WTC11 (cell line): ENCODE measurements around the gene MEGF8. TPM values are rescaled to one million over a fixed set of nuclear protein-coding genes. Genes with fewer than 3 reads are reported as not detected.

Source experiments
- ATAC-seq: fragments of 200-7000 bp; cut with Tn5 transposase; 2 replicates; pipeline ENCODE4 v1.10.0; 2021; ENCODE audit warnings: mild to moderate bottlenecking, moderate library complexity
- Bru-seq: library from RNA; stranded (reverse); fragments of 400-500 nt; gene quantifications from one replicate; lab custom pipeline; 2021; lab: Mats Ljungman, UMichigan
- CTCF ChIA-PET: fragments of 300-600 bp; sonication (Branson Sonifier 250); formaldehyde crosslinking; loops from one replicate; lab custom pipeline; 2021; ENCODE audit warnings: antibody characterized with exemption; lab: Charles Lee
- POLR2A ChIA-PET: fragments of 350-600 bp; sonication (Branson Sonifier 250); formaldehyde crosslinking; loops from one replicate; lab custom pipeline; 2021; ENCODE audit warnings: antibody characterized with exemption; lab: Charles Lee
- DNase-seq: peaks from one replicate; pipeline ENCODE4 v3.0.0; 2021; ENCODE audit warnings: low spot score
- H3K27ac Mint-ChIP-seq: 2 replicates; pipeline ENCODE4 v1.8.0; 2021; ENCODE audit warnings: mixed read lengths
- H3K27me3 Mint-ChIP-seq: 2 replicates; pipeline ENCODE4 v1.8.0; 2021; ENCODE audit warnings: low read depth, mild to moderate bottlenecking, moderate library complexity, mixed read lengths
- H3K36me3 Mint-ChIP-seq: 2 replicates; pipeline ENCODE4 v1.8.0; 2021; ENCODE audit warnings: mixed read lengths
- H3K4me1 Mint-ChIP-seq: 2 replicates; pipeline ENCODE4 v1.8.0; 2022; ENCODE audit warnings: mixed read lengths
- H3K4me3 Mint-ChIP-seq: 2 replicates; pipeline ENCODE4 v1.8.0; 2021; ENCODE audit warnings: mild to moderate bottlenecking, moderate library complexity, mixed read lengths
- H3K9me3 Mint-ChIP-seq: 2 replicates; pipeline ENCODE4 v1.8.0; 2021; ENCODE audit warnings: mixed read lengths
- AFF4 ChIP-seq: sonication (generic); formaldehyde crosslinking; IDR thresholded peaks from 2 replicates; pipeline ENCODE4 v1.8.1; 2023; ENCODE audit warnings: mild to moderate bottlenecking, missing genetic modification reagents, borderline replicate concordance
- CBFB ChIP-seq: sonication (generic); formaldehyde crosslinking; IDR thresholded peaks from 2 replicates; pipeline ENCODE4 v1.8.1; 2022; ENCODE audit warnings: mild to moderate bottlenecking, low read depth, missing genetic modification reagents
- CTCF ChIP-seq: fragments of 200-600 bp; IDR thresholded peaks from 2 replicates; pipeline ENCODE4 v1.8.0; 2022; ENCODE audit warnings: antibody characterized with exemption
- ETV6 ChIP-seq: sonication (generic); formaldehyde crosslinking; IDR thresholded peaks from 2 replicates; pipeline ENCODE4 v1.8.1; 2022; ENCODE audit warnings: mild to moderate bottlenecking, missing genetic modification reagents
- FOXP1 ChIP-seq: sonication (generic); formaldehyde crosslinking; IDR thresholded peaks from 2 replicates; pipeline ENCODE4 v1.8.0; 2022; ENCODE audit warnings: missing genetic modification reagents, mild to moderate bottlenecking, moderate library complexity, borderline replicate concordance
- GABPB1 ChIP-seq: sonication (generic); formaldehyde crosslinking; IDR thresholded peaks from 2 replicates; pipeline ENCODE4 v1.8.1; 2023; ENCODE audit warnings: mild to moderate bottlenecking, missing genetic modification reagents
- MYBL2 ChIP-seq: sonication (generic); formaldehyde crosslinking; IDR thresholded peaks from 2 replicates; pipeline ENCODE4 v1.8.1; 2023; ENCODE audit warnings: mild to moderate bottlenecking, moderate library complexity, missing genetic modification reagents
- SP1 ChIP-seq: sonication (generic); formaldehyde crosslinking; conservative IDR thresholded peaks from 2 replicates; pipeline ENCODE4 v1.8.1; 2022; ENCODE audit warnings: missing genetic modification reagents
- TCF7 ChIP-seq: sonication (generic); formaldehyde crosslinking; IDR thresholded peaks from 2 replicates; pipeline ENCODE4 v1.8.0; 2022; ENCODE audit warnings: mild to moderate bottlenecking, low read depth, missing genetic modification reagents, moderate library complexity
- TEAD4 ChIP-seq: sonication (generic); formaldehyde crosslinking; IDR thresholded peaks from 2 replicates; pipeline ENCODE4 v1.8.0; 2022; ENCODE audit warnings: mild to moderate bottlenecking, missing genetic modification reagents
- ZBTB21 ChIP-seq: sonication (generic); formaldehyde crosslinking; IDR thresholded peaks from 2 replicates; pipeline ENCODE4 v1.8.1; 2023; ENCODE audit warnings: mild to moderate bottlenecking, missing genetic modification reagents, borderline replicate concordance
- ZBTB43 ChIP-seq: sonication (generic); formaldehyde crosslinking; IDR thresholded peaks from 2 replicates; pipeline ENCODE4 v1.8.1; 2023; ENCODE audit warnings: mild to moderate bottlenecking, missing genetic modification reagents
- ZMAT4 ChIP-seq: fragments of 250-450 bp; sonication (Bioruptor Pico); IDR thresholded peaks from 2 replicates; pipeline ENCODE4 v1.9.0; 2021; ENCODE audit warnings: mild to moderate bottlenecking
- ZNF263 ChIP-seq: sonication (generic); formaldehyde crosslinking; IDR thresholded peaks from 2 replicates; pipeline ENCODE4 v1.8.1; 2022; ENCODE audit warnings: low read depth, mild to moderate bottlenecking, moderate library complexity, missing genetic modification reagents
- ZNF396 ChIP-seq: fragments of 250-450 bp; sonication (Bioruptor Pico); IDR thresholded peaks from 2 replicates; pipeline ENCODE4 v1.8.0; 2021; ENCODE audit warnings: mild to moderate bottlenecking, moderate library complexity, borderline replicate concordance
- ZNF671 ChIP-seq: fragments of 250-450 bp; sonication (Bioruptor Pico); IDR thresholded peaks from 2 replicates; pipeline ENCODE4 v1.8.0; 2021; ENCODE audit warnings: mild to moderate bottlenecking
- long read RNA-seq, 3 experiments: library from RNA in 1 of 3; library from capped mRNA in 1 of 3; library from polyadenylated mRNA in 1 of 3; unstranded in 2 of 3; stranded (forward) in 1 of 3; transcript quantifications; one replicate each; pipeline ENCODE4 v2.0.0, GENCODE V29; 2021
- total RNA-seq: library from RNA; stranded (reverse); gene quantifications from 3 replicates; pipeline ENCODE4 v1.2.3, GENCODE V29; 2021
- TF ChIP-seq, protein P1 (sequence below): sonication (generic); formaldehyde crosslinking; IDR thresholded peaks from 2 replicates; pipeline ENCODE4 v1.8.1; 2022; ENCODE audit warnings: mild to moderate bottlenecking, moderate library complexity, missing genetic modification reagents
- TF ChIP-seq, protein P2 (sequence below): sonication (generic); formaldehyde crosslinking; IDR thresholded peaks from 2 replicates; pipeline ENCODE4 v1.8.1; 2022; ENCODE audit warnings: mild to moderate bottlenecking, missing genetic modification reagents, moderate library complexity, borderline replicate concordance
- TF ChIP-seq, protein P3 (sequence below): fragments of 250-450 bp; sonication (Bioruptor Pico); IDR thresholded peaks from 2 replicates; pipeline ENCODE4 v1.9.0; 2021; ENCODE audit warnings: moderate library complexity, mild to moderate bottlenecking, inconsistent platforms, borderline replicate concordance

Gene MEGF8, protein sequence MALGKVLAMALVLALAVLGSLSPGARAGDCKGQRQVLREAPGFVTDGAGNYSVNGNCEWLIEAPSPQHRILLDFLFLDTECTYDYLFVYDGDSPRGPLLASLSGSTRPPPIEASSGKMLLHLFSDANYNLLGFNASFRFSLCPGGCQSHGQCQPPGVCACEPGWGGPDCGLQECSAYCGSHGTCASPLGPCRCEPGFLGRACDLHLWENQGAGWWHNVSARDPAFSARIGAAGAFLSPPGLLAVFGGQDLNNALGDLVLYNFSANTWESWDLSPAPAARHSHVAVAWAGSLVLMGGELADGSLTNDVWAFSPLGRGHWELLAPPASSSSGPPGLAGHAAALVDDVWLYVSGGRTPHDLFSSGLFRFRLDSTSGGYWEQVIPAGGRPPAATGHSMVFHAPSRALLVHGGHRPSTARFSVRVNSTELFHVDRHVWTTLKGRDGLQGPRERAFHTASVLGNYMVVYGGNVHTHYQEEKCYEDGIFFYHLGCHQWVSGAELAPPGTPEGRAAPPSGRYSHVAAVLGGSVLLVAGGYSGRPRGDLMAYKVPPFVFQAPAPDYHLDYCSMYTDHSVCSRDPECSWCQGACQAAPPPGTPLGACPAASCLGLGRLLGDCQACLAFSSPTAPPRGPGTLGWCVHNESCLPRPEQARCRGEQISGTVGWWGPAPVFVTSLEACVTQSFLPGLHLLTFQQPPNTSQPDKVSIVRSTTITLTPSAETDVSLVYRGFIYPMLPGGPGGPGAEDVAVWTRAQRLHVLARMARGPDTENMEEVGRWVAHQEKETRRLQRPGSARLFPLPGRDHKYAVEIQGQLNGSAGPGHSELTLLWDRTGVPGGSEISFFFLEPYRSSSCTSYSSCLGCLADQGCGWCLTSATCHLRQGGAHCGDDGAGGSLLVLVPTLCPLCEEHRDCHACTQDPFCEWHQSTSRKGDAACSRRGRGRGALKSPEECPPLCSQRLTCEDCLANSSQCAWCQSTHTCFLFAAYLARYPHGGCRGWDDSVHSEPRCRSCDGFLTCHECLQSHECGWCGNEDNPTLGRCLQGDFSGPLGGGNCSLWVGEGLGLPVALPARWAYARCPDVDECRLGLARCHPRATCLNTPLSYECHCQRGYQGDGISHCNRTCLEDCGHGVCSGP (N-terminal part only)
- total RNA-seq (42.1 to 51.7 TPM (median 51.6 TPM) in 3 replicates), Bru-seq, nascent RNA (percentile 55 among the genes with signal in this experiment)
- long read RNA-seq, experiment 1, partial matches to known transcripts, result 21 of 72 reads
- long read RNA-seq, experiment 1, other reads (novel, unspliced or antisense), result 50 of 72 reads
- long read RNA-seq, experiment 2, partial matches to known transcripts, result 11 of 53 reads
- long read RNA-seq, experiment 2, other reads (novel, unspliced or antisense), result 42 of 53 reads
- long read RNA-seq, experiment 3, partial matches to known transcripts, result 0 of 1 reads
- long read RNA-seq, experiment 3, other reads (novel, unspliced or antisense), result 1 of 1 reads

DNA sequence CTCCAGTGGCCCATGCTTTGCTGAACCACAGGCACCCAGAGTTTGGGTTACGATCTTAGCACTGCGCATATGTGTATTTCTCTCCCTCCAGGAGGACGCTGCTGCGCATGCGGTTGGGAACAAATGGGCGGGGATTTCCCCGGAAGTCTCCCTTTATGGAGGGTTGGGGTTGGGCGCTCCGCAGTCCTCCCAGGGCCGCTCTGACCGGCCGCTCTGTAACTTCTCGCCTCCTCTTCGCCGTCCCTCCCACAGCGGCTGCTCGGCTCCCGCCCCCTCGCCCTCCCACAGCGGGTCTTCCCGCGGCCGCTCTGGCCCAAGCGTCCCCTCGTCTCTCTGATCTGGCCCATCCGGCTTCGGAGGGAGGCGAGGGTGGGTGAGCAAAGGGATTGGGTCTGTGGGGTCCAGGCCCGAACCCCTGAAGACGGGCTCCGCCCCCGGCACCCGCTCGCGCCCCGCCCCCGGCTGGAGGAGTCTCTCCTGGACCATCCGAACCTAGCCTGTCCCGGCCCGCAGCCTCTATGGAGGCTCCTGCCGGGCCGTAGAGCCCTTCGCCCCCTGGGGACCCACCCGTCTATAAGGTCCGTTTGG lies at the start of gene MEGF8:
Gene MEGF8, plus strand, starts transcription at position 328 of the 588 bp plus-strand sequence. CDS start 609 bp downstream, outside the sequence.
- H3K27ac Mint-ChIP-seq, result peak within 1 kb of the TSS; percentile 95
- 0 out of 2 replicates have a peak, but pooled peaks have one; percentile 68 for TF ChIP-seq CBFB (CRISPR knock-in tag)
- no peak for TF ChIP-seq ZNF263 (CRISPR knock-in tag)
- TF ChIP-seq TCF7 (CRISPR knock-in tag), result no peak
- peak; percentile 57; the same call in 1 of the 2 replicates for TF ChIP-seq ETV6 (CRISPR knock-in tag)
- 0 out of 2 replicates have a peak, but pooled peaks have one; percentile 39 for TF ChIP-seq ZBTB43 (CRISPR knock-in tag)
- no peak for TF ChIP-seq ZNF396 (CRISPR knock-in tag)
- TF ChIP-seq GABPB1, result peak; percentile 75
- TF ChIP-seq MYBL2 (CRISPR knock-in tag), result peak; percentile 71; the same call in 1 of the 2 replicates
- TF ChIP-seq CTCF, result no peak; the same call in 1 of the 2 replicates
- TF ChIP-seq, protein P1, sequence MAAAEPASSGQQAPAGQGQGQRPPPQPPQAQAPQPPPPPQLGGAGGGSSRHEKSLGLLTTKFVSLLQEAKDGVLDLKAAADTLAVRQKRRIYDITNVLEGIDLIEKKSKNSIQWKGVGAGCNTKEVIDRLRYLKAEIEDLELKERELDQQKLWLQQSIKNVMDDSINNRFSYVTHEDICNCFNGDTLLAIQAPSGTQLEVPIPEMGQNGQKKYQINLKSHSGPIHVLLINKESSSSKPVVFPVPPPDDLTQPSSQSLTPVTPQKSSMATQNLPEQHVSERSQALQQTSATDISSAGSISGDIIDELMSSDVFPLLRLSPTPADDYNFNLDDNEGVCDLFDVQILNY (CRISPR knock-in tag), result peak; percentile 67; the same call in 1 of the 2 replicates
- TF ChIP-seq FOXP1 (CRISPR knock-in tag), result peak; percentile 35; the same call in 1 of the 2 replicates
- no peak for TF ChIP-seq TEAD4
- TF ChIP-seq ZBTB21 (CRISPR knock-in tag), result no peak
- TF ChIP-seq, protein P2, sequence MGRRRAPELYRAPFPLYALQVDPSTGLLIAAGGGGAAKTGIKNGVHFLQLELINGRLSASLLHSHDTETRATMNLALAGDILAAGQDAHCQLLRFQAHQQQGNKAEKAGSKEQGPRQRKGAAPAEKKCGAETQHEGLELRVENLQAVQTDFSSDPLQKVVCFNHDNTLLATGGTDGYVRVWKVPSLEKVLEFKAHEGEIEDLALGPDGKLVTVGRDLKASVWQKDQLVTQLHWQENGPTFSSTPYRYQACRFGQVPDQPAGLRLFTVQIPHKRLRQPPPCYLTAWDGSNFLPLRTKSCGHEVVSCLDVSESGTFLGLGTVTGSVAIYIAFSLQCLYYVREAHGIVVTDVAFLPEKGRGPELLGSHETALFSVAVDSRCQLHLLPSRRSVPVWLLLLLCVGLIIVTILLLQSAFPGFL (CRISPR knock-in tag), result no peak
- TF ChIP-seq ZNF671, result no peak
- TF ChIP-seq SP1, result peak; percentile 93
- TF ChIP-seq, protein P3, sequence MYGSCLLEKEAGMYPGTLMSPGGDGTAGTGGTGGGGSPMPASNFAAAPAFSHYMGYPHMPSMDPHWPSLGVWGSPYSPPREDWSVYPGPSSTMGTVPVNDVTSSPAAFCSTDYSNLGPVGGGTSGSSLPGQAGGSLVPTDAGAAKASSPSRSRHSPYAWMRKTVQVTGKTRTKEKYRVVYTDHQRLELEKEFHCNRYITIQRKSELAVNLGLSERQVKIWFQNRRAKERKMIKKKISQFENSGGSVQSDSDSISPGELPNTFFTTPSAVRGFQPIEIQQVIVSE, result no peak
- no peak for TF ChIP-seq ZMAT4
- TF ChIP-seq AFF4 (CRISPR knock-in tag), result no peak

More for the DNA sequence above, at the start of gene MEGF8:
- H3K9me3 Mint-ChIP-seq, result no peaks in the 10 kb centered on the region
- ATAC-seq (peak; percentile 90), DNase-seq (peak; percentile 99)
- H3K27me3 Mint-ChIP-seq, result peaks cover 38% of the 10 kb centered on the region
- no peaks in the 10 kb centered on the region for H3K36me3 Mint-ChIP-seq
- H3K4me3 Mint-ChIP-seq, result peak within 1 kb of the TSS; percentile 95
- ChIA-PET CTCF (no interaction called here), POLR2A (no interaction called here)
- peaks cover 25% of the 10 kb centered on the region for H3K4me1 Mint-ChIP-seq
